ENCODE data around the gene CREG1. TPM values are rescaled to one million over a fixed set of nuclear protein-coding genes. Genes with fewer than 3 reads are reported as not detected.

The CREG1 gene
- total RNA-seq, 1 experiment from 2014 or later: 21.7 TPM

DNA sequence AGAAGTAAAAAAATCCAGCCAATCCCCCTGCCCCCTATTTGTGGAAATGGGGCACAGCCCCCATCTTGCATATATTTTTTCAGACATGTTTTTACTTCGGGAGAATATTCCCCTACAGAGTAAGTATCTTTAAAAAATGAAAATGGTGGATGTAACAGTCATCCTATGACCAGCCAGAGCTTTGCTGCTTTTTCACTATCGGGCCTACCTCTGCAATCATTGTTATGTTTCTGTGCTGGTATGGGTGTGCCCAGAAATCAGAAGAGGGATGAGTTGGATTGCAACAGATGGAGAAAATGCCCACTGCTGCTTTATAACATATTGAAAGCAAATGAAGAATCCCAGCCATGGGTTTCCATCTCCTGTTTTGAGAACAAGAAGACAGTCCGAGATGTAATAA, 38.1 kb downstream of the CREG1 start:
- ATAC-seq (no peak), DNase-seq (ENCODE audit: low spot score) (no peak)
- no peak for TF ChIP-seq NFE2L1 (CRISPR knock-in tag; IDR thresholded peaks at IDR 0.05)
- TF ChIP-seq ZNF317 (CRISPR knock-in tag; IDR thresholded peaks at IDR 0.05; ENCODE audit: borderline replicate concordance, low read depth): no peak
- no peak for TF ChIP-seq SMAD3 (CRISPR knock-in tag; IDR thresholded peaks at IDR 0.05; ENCODE audit: borderline replicate concordance)
- no peak for TF ChIP-seq NFYB (CRISPR knock-in tag; conservative IDR thresholded peaks at IDR 0.05; ENCODE audit: low read depth)
- TF ChIP-seq, protein P1, sequence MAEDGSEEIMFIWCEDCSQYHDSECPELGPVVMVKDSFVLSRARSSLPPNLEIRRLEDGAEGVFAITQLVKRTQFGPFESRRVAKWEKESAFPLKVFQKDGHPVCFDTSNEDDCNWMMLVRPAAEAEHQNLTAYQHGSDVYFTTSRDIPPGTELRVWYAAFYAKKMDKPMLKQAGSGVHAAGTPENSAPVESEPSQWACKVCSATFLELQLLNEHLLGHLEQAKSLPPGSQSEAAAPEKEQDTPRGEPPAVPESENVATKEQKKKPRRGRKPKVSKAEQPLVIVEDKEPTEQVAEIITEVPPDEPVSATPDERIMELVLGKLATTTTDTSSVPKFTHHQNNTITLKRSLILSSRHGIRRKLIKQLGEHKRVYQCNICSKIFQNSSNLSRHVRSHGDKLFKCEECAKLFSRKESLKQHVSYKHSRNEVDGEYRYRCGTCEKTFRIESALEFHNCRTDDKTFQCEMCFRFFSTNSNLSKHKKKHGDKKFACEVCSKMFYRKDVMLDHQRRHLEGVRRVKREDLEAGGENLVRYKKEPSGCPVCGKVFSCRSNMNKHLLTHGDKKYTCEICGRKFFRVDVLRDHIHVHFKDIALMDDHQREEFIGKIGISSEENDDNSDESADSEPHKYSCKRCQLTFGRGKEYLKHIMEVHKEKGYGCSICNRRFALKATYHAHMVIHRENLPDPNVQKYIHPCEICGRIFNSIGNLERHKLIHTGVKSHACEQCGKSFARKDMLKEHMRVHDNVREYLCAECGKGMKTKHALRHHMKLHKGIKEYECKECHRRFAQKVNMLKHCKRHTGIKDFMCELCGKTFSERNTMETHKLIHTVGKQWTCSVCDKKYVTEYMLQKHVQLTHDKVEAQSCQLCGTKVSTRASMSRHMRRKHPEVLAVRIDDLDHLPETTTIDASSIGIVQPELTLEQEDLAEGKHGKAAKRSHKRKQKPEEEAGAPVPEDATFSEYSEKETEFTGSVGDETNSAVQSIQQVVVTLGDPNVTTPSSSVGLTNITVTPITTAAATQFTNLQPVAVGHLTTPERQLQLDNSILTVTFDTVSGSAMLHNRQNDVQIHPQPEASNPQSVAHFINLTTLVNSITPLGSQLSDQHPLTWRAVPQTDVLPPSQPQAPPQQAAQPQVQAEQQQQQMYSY (CRISPR knock-in tag; IDR thresholded peaks at IDR 0.05): no peak
- TF ChIP-seq GABPB1 (CRISPR knock-in tag; IDR thresholded peaks at IDR 0.05): no peak
- TF ChIP-seq, protein P2, sequence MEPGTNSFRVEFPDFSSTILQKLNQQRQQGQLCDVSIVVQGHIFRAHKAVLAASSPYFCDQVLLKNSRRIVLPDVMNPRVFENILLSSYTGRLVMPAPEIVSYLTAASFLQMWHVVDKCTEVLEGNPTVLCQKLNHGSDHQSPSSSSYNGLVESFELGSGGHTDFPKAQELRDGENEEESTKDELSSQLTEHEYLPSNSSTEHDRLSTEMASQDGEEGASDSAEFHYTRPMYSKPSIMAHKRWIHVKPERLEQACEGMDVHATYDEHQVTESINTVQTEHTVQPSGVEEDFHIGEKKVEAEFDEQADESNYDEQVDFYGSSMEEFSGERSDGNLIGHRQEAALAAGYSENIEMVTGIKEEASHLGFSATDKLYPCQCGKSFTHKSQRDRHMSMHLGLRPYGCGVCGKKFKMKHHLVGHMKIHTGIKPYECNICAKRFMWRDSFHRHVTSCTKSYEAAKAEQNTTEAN (CRISPR knock-in tag; IDR thresholded peaks at IDR 0.05): no peak
- TF ChIP-seq, protein P3, sequence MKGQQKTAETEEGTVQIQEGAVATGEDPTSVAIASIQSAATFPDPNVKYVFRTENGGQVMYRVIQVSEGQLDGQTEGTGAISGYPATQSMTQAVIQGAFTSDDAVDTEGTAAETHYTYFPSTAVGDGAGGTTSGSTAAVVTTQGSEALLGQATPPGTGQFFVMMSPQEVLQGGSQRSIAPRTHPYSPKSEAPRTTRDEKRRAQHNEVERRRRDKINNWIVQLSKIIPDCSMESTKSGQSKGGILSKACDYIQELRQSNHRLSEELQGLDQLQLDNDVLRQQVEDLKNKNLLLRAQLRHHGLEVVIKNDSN (CRISPR knock-in tag; IDR thresholded peaks at IDR 0.05): no peak
- TF ChIP-seq RELA (CRISPR knock-in tag; IDR thresholded peaks at IDR 0.05; ENCODE audit: borderline replicate concordance): no peak
- TF ChIP-seq ETV6 (CRISPR knock-in tag; IDR thresholded peaks at IDR 0.05): no peak
- no peak for TF ChIP-seq TEAD1 (CRISPR knock-in tag; IDR thresholded peaks at IDR 0.05)
- ChIA-PET CTCF (interaction anchor here (1.0 kb wide), 1 partner anchor 25 kb away, joined by 6 read pairs; no protein-coding TSS in a partner anchor), POLR2A (no interaction called here)
- H3K9me3 Mint-ChIP-seq: no peaks in the 10 kb centered on the region
- no peak overlapping the region for H3K4me3 Mint-ChIP-seq
- H3K36me3 Mint-ChIP-seq: no peaks in the 10 kb centered on the region
- no peak overlapping the region for H3K27ac Mint-ChIP-seq
- H3K27me3 Mint-ChIP-seq (ENCODE audit: low read depth): no peaks in the 10 kb centered on the region; the same call in 1 of the 2 replicates
- H3K4me1 Mint-ChIP-seq: peaks cover 19% of the 10 kb centered on the region

DNA sequence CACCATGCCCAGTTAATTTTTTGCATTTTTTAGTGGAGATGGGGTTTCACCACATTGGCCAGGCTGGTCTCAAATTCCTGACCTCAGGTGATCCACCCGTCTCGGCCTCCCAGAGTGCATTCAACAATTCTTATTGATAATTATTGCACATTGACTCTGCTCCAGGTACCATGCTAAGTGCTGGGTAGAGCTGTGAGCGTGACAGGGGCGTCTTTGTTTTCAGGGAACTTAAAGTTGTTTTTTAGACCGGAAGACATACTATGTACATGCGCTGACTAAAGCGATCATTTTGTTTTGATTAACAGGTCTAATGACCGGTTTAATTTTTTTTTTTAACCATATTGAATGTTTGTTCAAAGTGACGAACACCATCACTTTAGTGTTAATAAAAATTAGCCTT, 39.3 kb downstream of the CREG1 start:
- Mint-ChIP-seq H3K27me3 (ENCODE audit: low read depth) (no peaks in the 10 kb centered on the region; the same call in 1 of the 2 replicates), H3K9me3 (no peaks in the 10 kb centered on the region), H3K4me3 (no peak overlapping the region), H3K36me3 (no peaks in the 10 kb centered on the region), H3K4me1 (peaks cover 25% of the 10 kb centered on the region), H3K27ac (no peak overlapping the region)
- ChIA-PET CTCF (interaction anchor here (0.7 kb wide), 1 partner anchor 26 kb away, joined by 3 read pairs; no protein-coding TSS in a partner anchor), POLR2A (no interaction called here)
- DNase-seq (ENCODE audit: low spot score) (no peak), ATAC-seq (no peak)
- TF ChIP-seq ZNF138 (CRISPR knock-in tag; conservative IDR thresholded peaks at IDR 0.05) (no peak), ZNF416 (CRISPR knock-in tag; IDR thresholded peaks at IDR 0.05) (no peak), ZNF121 (CRISPR knock-in tag; IDR thresholded peaks at IDR 0.05) (no peak), NR2C2 (CRISPR knock-in tag; IDR thresholded peaks at IDR 0.05) (no peak), RORB (CRISPR knock-in tag; IDR thresholded peaks at IDR 0.05) (no peak), ETV6 (CRISPR knock-in tag; IDR thresholded peaks at IDR 0.05) (no peak), MXD4 (CRISPR knock-in tag; IDR thresholded peaks at IDR 0.05; ENCODE audit: borderline replicate concordance) (no peak), FOXJ3 (CRISPR knock-in tag; IDR thresholded peaks at IDR 0.05; ENCODE audit: borderline replicate concordance) (no peak), NFATC4 (CRISPR knock-in tag; IDR thresholded peaks at IDR 0.05) (no peak), SP1 (CRISPR knock-in tag; conservative IDR thresholded peaks at IDR 0.05) (no peak)
- TF ChIP-seq, protein P4, sequence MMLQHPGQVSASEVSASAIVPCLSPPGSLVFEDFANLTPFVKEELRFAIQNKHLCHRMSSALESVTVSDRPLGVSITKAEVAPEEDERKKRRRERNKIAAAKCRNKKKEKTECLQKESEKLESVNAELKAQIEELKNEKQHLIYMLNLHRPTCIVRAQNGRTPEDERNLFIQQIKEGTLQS (CRISPR knock-in tag; conservative IDR thresholded peaks at IDR 0.05): no peak
- TF ChIP-seq, protein P5, sequence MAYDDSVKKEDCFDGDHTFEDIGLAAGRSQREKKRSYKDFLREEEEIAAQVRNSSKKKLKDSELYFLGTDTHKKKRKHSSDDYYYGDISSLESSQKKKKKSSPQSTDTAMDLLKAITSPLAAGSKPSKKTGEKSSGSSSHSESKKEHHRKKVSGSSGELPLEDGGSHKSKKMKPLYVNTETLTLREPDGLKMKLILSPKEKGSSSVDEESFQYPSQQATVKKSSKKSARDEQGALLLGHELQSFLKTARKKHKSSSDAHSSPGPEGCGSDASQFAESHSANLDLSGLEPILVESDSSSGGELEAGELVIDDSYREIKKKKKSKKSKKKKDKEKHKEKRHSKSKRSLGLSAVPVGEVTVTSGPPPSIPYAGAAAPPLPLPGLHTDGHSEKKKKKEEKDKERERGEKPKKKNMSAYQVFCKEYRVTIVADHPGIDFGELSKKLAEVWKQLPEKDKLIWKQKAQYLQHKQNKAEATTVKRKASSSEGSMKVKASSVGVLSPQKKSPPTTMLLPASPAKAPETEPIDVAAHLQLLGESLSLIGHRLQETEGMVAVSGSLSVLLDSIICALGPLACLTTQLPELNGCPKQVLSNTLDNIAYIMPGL (CRISPR knock-in tag; IDR thresholded peaks at IDR 0.05): no peak
- TF ChIP-seq, protein P6, sequence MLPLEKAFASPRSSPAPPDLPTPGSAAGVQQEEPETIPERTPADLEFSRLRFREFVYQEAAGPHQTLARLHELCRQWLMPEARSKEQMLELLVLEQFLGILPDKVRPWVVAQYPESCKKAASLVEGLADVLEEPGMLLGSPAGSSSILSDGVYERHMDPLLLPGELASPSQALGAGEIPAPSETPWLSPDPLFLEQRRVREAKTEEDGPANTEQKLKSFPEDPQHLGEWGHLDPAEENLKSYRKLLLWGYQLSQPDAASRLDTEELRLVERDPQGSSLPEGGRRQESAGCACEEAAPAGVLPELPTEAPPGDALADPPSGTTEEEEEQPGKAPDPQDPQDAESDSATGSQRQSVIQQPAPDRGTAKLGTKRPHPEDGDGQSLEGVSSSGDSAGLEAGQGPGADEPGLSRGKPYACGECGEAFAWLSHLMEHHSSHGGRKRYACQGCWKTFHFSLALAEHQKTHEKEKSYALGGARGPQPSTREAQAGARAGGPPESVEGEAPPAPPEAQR (CRISPR knock-in tag; IDR thresholded peaks at IDR 0.05): no peak
- TF ChIP-seq, protein P7, sequence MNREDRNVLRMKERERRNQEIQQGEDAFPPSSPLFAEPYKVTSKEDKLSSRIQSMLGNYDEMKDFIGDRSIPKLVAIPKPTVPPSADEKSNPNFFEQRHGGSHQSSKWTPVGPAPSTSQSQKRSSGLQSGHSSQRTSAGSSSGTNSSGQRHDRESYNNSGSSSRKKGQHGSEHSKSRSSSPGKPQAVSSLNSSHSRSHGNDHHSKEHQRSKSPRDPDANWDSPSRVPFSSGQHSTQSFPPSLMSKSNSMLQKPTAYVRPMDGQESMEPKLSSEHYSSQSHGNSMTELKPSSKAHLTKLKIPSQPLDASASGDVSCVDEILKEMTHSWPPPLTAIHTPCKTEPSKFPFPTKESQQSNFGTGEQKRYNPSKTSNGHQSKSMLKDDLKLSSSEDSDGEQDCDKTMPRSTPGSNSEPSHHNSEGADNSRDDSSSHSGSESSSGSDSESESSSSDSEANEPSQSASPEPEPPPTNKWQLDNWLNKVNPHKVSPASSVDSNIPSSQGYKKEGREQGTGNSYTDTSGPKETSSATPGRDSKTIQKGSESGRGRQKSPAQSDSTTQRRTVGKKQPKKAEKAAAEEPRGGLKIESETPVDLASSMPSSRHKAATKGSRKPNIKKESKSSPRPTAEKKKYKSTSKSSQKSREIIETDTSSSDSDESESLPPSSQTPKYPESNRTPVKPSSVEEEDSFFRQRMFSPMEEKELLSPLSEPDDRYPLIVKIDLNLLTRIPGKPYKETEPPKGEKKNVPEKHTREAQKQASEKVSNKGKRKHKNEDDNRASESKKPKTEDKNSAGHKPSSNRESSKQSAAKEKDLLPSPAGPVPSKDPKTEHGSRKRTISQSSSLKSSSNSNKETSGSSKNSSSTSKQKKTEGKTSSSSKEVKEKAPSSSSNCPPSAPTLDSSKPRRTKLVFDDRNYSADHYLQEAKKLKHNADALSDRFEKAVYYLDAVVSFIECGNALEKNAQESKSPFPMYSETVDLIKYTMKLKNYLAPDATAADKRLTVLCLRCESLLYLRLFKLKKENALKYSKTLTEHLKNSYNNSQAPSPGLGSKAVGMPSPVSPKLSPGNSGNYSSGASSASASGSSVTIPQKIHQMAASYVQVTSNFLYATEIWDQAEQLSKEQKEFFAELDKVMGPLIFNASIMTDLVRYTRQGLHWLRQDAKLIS (CRISPR knock-in tag; IDR thresholded peaks at IDR 0.05; ENCODE audit: borderline replicate concordance): no peak
